AML-193 (cell line): ENCODE measurements around the gene GSDME.

Experiments used
- DNase-seq, 2 experiments: peaks; one replicate each; lab custom pipeline; 2025; lab: John Stamatoyannopoulos, UW

Gene GSDME

DNA sequence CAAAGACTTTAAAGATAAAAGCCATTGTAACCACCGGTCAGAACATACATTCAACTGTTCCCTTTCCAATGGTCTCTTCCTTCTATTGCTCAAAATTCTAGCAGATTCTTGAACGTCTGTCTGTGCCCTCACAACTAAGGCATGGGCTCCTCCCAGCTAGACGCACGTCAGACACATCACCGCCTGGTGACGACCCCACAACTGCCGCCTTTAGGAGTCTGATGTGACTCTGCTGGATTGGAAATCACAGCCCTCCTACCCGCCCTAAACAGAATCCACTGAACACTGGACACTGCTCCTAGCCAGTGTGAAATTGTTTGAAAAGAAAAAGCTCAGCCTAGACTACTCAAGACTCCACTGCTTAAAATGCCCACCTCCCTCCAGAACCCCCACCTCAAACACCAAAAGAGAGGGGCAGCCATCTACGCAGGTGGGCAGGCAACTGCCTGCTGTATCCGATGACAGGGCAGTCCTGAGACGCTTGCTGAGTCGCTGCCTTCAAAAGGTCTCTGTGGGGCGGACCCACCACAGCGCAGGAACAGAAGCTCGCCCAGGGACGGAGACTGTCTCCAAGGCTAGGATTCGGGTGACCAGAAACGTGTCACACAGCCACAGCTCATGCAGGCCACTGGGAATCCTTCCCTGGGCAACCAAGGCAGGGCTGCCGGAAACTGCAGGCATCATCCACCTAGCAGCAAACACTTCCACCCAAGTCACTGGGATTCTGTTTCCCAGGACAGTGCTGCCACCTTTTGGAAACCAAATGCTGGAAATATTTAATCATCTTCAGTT, 34.7 kb downstream of the GSDME start:
- no peak for DNase-seq

DNA sequence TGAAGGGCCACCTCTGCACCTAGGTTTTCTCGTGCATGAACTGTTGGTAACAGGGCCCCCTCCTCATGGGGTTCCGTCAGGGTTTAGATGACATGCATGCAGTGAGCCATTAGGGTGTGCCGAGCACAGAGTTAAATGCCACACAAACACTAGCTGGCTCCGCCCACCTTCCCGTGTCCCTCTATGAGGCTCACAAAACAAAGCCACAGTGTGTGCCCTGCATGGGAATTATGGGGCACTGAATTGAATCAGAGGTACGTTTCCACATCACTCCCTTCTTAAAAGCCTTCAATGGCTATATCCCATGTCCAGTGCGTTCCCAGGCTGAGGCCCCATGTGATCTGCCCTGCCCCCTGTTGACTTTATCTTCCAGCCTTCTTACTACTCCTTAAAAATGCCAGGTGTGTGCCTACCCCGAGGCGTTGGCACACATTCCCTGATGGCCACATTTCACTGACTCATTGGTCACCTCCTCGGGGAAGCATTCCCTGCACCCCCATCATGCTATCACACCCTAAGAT, 35.7 kb downstream of the GSDME start:
- no peak for DNase-seq

DNA sequence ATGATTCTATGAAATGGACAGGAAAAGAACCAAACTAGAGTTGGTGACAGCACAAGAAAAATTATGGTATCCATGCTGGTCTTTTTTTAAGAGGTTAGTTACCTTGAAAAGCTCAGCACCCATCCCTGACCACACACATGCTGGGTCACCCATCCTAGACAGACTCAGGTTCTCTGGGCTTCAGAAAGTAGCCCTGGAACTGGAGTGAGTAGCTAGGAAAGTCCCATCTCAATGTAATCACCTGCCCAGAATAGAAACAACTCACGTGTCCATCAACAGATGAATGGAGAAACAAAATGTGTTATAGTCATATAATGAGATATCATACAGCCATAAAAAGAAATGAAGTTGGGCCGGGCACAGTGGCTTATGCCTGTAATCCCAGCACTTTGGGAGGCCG, 37.0 kb downstream of the GSDME start:
- DNase-seq, result no peak

DNA sequence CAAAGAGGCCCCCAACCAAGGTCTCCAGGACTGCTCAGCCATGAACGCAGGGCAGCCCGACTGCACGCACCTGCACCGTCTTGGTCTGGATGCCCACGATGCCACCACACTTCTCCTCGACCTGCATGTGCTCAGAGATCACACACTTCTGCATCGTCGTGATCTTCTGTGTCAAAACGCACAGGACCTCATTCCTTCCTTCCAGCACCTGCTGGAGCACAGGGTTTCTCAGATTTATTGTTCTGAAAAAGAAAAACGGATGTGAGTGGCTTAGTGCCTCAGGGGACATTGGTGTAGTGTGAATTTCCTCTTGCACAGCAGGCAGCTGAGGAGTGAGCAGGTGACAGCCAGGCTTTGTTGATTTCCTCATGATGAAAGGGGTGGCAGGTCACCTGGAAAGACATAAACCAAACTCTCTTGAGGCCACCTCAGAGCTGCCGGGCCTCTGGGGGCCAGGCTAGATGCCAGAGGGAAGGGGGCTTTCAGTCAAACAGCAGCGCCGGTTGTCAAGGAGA, 38.2 kb downstream of the GSDME start:
- DNase-seq, result no peak

DNA sequence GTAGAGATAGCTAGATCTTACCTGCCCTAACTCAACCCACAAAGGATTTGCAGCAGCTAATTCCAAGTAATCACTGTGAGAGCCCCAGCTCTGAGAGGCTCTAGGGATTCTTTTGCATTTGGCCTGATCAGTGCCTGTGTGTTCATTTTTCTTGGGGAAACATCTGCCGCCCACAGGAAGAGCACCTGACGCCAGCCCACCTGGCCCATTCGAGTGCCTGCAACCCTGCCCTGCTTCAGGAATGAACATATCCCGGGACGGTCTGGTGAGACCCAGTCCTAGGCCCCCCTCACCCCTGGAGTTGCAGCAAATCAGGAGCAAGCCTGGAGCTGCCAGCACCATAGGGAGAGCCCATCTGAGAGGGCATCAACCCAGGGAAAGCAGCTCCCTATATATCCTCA, 38.8 kb downstream of the GSDME start:
- no peak for DNase-seq

DNA sequence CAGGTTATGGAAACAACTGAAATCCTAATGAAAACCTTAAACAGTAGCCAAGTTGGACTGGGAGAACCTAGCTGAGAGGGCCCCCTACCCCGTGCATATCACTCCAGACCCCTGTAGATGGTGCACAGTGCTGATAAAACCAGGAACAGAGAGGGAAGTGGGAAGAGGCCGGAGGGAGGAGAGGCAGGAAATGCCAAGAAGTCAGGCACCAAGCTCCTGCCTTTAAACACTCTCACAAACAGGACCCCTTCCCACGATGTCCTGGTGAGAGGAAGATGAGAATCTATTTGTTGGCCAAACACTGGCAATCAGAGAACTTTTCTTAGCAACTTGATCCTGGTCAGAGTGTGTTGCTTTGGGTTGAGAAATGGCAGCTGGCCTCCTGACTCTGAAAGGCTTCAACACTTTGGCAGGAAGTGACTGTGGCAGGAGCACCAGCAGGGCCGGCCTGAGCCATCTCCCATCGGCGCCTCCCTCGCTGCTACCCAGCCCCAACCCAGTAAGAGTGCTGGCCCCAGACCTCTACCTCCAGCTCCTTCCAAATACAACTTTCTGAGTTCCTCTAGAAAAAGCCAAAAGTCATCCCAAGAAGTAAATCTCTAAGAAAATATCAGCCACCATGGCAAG, 39.5 kb downstream of the GSDME start:
- no peak for DNase-seq

DNA sequence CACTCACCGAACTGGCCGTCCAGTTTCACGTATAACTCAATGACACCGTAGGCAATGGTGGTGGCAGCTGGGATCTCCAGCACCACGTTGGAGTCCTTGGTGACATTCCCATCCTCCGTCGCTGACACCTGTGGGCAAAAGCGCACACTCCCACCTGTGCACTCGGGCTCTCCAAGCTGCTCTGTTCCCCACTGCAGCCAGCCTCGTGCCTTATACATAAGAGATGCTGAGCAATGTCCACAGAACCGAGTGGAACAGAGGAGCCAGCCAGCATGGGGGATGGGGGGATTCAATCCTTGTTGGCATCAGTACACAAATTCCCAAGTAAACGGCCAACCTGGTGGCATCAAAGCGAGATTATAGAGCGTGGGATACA, 40.0 kb downstream of the GSDME start:
- DNase-seq, result no peak

DNA sequence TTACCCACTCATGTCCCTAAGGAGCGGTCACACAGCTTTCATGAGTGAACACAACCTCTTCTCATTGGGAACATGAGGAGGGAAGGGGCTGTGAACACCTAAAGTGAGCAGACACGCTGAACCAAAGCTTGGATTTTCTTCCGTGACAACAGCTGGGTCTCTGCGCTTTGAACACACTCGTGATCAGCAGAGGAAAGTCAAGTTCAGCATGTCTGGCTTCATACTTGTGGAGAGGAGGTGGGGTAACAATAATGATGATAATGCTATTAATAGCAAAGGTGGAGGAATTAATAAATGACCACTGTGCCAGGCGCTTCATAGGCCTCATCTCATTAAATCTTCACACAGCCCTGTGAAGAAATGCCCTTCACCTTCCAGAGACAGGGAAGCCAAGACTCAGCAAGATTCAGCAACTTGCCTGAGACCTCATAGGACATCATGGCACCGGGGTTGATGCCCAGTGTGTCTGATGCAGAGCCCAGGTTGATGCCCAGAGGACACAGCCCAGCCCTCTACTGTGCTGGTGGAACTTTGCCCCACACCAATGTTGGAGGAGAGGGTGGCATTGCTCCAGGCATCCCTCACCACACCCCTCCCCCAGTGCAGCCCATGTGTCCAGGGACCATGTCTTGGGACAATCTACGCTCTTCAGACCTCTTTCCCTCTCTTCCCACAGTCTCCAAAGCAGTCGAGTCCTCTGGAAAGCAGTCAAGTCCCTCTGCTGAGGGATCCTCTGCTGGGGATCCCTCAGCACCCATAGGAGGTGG, 40.6 kb downstream of the GSDME start:
- no peak for DNase-seq

DNA sequence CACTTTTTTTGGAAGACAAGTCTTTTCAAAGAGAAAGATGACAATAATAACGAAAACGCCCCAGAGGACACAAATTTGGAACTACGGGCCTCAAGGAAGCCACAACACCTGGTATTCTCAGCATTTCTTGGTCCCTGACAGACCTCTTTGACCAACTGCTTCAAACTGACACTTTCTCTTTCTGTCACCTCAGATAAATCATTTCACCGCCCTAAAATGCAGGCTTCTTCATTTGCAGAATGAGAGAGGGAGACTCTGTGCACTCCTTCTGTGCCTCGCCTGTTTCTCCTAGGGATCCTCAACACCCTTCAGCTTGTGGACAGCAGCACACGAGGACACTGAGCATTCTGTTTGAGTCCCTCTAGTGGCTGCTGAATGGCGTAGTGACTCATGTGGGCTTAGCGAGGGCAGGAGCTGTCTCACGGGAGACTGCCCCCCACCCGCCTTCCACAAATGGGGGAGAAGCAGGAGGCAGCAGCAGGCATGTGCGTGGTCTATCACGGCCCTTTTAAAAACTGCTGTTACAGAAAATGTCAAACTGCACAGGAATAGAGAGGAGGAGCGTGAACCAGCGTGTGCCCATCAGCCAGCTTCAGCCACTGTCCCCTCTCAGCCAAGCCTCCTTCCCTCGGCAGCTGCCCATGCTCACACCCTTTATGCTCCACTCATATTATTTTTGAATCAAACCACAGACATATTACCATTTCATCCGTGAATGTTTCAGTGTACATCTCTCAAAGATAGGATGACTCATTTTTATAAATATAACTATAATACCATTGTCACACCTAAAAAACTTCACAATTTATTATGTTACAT, 41.4 kb downstream of the GSDME start:
- DNase-seq, result no peak

DNA sequence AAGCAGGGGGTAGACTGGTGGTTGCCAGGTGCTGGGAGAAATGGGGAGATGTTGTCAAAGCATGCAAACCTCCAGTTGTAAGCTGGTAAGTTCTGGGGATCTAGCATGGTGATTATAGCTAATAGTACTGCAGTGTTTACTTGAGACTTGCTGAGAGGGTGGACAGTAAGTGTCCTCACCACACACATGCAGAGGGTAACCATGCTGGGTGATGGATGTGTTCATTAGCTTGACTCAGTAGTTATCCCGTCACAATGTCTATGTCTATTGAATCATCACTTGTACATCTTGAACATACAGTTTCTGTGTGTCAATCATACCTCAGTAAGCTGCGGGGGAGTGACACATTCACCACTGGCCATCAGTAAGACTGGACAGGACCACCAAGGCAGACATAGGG, 42.1 kb downstream of the GSDME start:
- no peak for DNase-seq

DNA sequence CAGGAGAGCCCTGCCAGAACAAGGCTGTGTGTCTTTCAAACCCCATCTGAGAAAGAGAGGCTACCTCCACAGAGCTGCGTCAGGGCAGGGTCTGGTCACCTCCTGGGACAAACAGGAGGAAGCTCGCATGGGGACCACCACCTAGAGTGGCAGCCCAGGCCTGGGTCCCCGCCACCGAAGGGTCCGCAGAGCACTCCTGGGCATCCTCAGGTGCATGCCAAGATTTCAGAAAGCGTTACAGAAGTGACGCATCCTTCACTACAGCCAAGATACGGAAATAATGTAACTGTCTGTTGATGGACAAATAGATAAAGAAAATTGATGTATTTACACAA, 42.6 kb downstream of the GSDME start:
- no peak for DNase-seq

DNA sequence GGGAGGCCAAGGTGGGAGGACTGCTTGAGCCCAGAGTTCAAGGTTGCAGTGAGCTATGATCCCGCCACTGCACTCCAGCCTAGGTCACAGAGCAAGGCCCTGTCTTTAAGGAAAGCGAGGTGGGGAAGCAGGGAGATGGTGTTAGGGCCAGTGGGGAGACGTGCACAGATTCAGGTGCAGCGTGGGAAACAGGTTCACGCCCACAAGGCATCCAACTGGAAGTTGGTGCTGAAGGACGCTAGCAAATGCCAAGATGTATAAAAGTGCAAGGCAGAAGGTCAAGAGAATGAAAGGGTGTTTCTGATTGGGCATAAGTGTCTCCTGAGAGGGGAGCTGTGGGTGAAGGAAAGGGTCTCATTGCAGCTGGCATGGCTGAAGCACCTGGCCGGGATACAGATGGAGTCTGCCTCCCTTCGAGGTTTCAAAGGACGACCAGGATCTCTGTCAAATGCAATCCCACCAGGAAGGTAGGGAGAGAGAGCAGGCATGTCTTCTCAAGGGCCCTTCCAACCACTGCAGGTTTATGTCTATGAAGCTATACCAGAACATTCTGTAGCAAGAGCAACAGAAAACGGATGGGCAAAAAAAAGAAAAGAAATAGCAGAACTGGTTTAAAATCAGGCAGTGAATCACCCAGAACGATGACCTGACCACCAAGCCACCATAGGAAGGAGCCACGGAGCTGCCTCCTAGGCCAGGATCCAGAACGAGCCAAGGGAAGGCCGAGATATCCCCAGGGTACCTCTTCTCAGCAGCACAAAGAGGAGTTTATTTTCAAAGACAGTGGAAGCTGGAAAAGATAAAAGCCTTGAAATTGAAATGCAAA, 43.2 kb downstream of the GSDME start:
- DNase-seq, result no peak

DNA sequence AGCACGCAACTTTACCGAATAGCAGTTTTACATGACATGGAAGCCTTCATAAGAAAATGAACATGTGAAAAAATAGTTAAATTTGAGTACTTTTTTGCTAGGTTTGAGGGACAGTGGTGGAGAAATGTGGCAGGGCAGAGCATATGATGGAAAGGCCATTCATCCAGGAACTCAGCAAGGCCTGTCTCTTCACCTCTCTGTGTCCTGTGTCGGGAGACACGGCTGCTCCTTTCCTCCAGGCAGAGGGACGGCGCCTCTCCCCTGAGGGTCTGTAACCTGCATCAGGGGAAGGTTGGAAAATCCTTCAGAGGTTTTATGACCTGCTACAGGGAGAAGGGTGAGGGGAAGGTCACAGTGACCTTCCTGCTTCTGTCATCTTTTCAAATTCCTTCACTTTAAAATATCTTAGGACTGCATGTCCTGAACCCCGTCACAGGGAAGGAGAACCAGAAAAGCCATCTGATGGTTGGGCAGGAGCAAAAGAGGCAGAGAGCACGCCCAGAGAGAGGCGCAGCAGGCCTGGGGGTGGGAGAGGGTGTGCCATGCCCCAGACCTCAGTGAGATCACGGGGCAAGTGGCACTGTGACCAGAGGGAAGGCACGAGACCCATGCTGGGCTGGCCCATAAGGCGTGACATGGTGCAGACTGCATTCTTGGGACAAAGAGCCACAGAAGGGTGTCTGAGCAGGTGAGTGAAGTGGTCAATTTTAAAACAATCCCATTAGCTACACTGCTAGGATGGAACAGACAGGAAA, 44.0 kb downstream of the GSDME start:
- DNase-seq, result no peak

DNA sequence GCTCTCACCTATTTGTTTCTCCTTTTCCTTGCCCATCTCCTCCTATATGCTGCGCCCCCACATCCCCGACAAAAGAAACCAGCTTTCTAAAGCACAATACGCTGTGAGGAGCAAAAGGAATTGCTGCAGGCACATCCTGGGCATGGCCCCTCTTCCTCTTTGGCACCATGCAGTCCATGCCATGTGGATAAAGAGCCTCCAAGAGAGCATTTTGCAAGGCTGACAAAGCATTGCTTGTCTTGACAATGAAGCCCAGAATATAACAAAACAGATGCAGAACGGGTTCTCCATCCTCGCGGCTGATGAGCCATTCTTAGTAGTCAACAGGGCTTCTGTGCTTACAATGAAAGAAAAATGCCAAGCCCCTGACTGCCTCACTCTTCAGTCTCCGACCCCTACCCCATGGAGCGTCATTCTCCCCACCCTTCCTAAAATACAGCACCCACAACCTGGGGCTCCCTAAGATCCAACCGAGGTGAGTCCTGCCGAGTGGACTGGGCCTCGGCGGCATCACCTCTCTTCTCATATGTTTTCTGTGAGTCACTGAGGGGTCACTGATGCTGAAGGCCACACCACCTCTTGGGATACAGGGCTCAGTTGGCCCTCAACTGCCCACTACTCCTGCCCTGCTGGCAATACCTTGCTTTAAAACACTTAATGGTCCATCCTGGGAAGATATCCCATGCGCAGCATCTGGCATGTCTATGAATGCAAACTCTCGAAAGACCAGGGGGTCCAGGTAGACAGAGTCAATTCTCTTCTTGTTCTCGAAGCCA, 47.5 kb downstream of the GSDME start:
- no peak for DNase-seq

DNA sequence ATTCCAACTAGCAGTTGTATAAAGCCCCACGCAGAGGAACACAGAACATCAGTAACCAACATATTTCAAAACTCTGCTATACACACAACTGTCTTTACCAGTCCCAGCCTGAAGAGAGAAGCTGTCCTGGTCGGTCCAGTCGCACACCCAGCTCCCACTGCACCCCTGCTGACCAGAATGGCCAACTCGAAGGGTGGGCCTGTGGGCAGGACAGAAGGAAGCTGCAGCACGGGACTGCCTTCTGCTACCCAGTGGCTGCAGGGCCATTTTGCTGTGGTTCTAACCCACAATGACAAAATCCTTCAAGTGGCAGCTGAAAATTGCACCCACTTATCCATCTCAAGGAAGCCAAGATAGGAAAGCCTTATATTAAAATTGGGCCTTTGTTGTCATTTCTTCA, 48.2 kb downstream of the GSDME start:
- DNase-seq, result no peak

DNA sequence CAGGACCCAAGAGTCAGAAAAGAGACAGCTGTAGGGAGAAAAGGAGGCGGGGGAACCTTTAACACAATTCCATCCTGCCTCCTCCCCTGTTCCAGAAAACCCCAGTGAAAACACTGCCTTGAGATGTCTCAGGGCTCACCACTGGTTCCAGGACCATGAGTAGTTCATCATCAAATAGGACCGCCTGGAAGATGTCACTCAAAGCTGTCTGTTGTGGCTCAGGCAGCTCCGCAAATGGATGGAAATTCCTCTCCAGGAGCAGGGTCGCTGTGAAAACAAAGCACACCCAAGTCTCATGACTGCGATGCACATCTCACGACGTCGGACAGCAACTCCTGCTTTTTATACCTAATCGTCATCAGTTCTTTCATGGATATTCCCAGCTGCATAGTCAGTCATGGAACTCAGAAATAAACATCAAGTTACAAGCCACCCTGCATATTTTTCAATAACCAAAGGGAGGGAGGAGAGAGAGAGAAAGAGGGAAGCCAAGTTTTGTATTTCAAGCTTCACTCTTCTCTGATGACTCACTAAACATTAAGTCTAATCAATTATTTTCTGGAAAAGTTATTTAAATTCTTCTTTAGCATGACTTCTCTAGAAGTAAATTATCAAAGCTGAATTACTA, 49.2 kb downstream of the GSDME start:
- no peak for DNase-seq

DNA sequence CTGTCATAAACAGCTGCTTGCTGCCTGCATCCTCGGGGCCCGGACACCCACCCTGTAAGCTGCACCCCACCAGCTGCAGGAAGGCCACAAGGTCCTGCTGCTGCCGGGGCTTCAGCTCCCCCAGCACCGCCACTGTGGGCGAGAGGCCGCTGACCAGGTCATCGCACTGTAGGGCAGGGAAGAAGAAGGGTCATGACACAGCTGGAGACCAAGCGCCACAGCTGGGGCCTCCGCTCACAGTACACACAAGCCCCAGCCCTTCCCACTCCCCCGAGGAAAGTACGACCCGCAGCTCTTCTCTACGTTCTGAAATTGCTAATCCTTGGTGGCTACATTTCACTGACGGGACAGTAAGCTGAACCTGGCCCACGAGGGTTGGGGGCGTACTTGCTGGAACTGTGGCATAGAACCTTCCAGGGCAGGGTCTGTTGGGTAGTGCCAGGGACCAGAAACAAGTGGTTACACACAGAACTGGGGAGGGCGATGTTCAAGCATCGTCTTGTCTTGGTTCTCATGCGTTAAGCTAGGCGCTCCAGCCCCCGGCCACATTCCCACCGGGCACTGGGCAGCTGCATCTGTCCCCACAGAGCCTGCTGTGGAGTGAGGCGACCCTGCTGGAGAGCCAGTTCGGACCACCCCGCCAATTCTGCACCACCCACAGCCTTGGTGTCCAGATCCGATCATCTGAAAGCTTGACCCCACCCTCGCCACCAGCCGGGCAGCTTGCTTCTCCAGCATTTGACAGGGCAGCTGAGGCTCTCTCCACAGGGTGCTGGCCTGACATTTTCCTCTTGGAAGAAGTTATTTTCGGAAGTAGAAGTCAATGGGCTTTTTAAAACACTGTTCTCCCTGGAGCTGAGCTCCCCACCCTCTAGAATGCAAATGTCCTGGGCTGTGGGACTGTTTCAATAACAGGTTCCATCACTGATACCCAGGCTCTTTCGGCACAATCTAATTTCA, 50.8 kb downstream of the GSDME start:
- DNase-seq, result no peak

DNA sequence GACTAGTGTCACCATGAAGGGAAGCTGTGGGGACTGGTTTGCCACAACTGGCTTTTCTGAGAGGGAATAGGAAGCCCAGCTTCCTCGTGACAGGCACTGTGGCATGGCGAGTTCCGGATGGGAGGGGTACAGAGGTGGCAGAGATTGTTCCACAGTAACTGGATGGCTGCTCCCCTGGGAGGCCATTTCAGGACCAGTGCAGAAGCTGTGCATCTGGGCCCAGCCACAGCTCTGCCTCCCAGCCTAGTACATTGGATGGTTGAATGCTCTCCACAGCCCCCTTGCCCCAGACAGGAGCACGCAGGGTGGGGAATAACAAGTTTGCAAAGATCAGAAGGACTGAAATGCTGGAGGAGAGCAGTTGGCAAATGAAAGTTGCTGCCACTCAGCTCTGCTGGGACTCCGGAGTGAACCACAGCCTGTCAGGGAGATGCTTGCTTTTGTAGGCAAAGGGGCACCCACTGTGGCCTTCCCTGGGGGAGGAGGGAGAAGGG, 51.8 kb downstream of the GSDME start:
- no peak for DNase-seq
